Liver (tissue), 9 donors: Measurements from ENCODE around the gene ROBO3. TPM values are rescaled to one million over a fixed set of nuclear protein-coding genes. Genes with fewer than 3 reads are reported as not detected.

ENCODE experiments used
- DNase-seq: peaks from one replicate; pipeline ENCODE4 v3.0.0-alpha.2; 2017; ENCODE audit warnings: low spot score
- H3K27ac ChIP-seq, 2 donors: one replicate each; pipeline ENCODE4 v1.7.0; 2013; ENCODE audit warnings: inconsistent platforms in 2 of 2, low read length in 2 of 2, control low read depth in 1 of 2, low read depth in 1 of 2, mild to moderate bottlenecking in 1 of 2
- H3K27me3 ChIP-seq, 4 donors: one replicate each; pipeline versions ENCODE4 v1.6.1 to v1.7.0; 2013; ENCODE audit warnings: low read length in 3 of 4, inconsistent platforms in 1 of 4, mild to moderate bottlenecking in 1 of 4, moderate library complexity in 1 of 4; ENCODE audit not compliant: control insufficient read depth in 4 of 4, insufficient read depth in 4 of 4
- H3K36me3 ChIP-seq, 4 donors: one replicate each; pipeline versions ENCODE4 v1.6.1 to v1.7.0; 2013; ENCODE audit warnings: low read length in 3 of 4, mild to moderate bottlenecking in 3 of 4, low read depth in 1 of 4, moderate library complexity in 1 of 4; ENCODE audit not compliant: control insufficient read depth in 4 of 4, insufficient read depth in 3 of 4
- H3K4me1 ChIP-seq, 4 donors: one replicate each; pipeline versions ENCODE4 v1.6.1 to v1.7.0; 2013; ENCODE audit warnings: low read length in 3 of 4, mild to moderate bottlenecking in 3 of 4, moderate library complexity in 1 of 4; ENCODE audit not compliant: control insufficient read depth in 4 of 4, insufficient read depth in 4 of 4
- H3K4me3 ChIP-seq, 3 donors: one replicate each; pipeline versions ENCODE4 v1.6.1 to v1.7.0; 2013; ENCODE audit warnings: low read length in 3 of 3, control low read depth in 1 of 3, low read depth in 1 of 3, mild to moderate bottlenecking in 1 of 3
- H3K9ac ChIP-seq, 2 donors: one replicate each; pipeline ENCODE4 v1.7.0; 2013; ENCODE audit warnings: low read length in 2 of 2, mild to moderate bottlenecking in 2 of 2, moderate library complexity in 2 of 2, control low read depth in 1 of 2, low read depth in 1 of 2
- H3K9me3 ChIP-seq, 4 donors: one replicate each; pipeline versions ENCODE4 v1.6.1 to v1.7.0; 2013; ENCODE audit warnings: low read length in 3 of 4; ENCODE audit not compliant: control insufficient read depth in 4 of 4
- CTCF ChIP-seq: fragments of 150-350 bp; IDR thresholded peaks from 2 replicates; pipeline ENCODE4 v1.5.1; 2017; ENCODE audit warnings: improper control_type of control experiment, low read depth, low read length; ENCODE audit not compliant: missing input control
- EGR1 ChIP-seq, 2 donors: IDR thresholded peaks; 2 replicates each; pipeline ENCODE4 v1.6.1; 2016 to 2018; ENCODE audit warnings: antibody characterized with exemption in 2 of 2, low read depth in 2 of 2
- FOXA1 ChIP-seq: IDR thresholded peaks from 2 replicates; pipeline ENCODE4 v1.6.1; 2016; ENCODE audit warnings: antibody characterized with exemption
- GABPA ChIP-seq, 2 donors: IDR thresholded peaks in 1 of 2; conservative IDR thresholded peaks in 1 of 2; 2 replicates each; pipeline ENCODE4 v1.6.1; 2016; ENCODE audit warnings: antibody characterized with exemption in 2 of 2, mild to moderate bottlenecking in 1 of 2, moderate library complexity in 1 of 2
- HNF4A ChIP-seq, 2 donors: conservative IDR thresholded peaks; 2 replicates each; pipeline ENCODE4 v1.6.1; 2016; ENCODE audit warnings: antibody characterized with exemption in 2 of 2, mild to moderate bottlenecking in 2 of 2
- HNF4G ChIP-seq: IDR thresholded peaks from 2 replicates; pipeline ENCODE4 v1.6.1; 2016; ENCODE audit warnings: antibody characterized with exemption
- JUND ChIP-seq, 2 donors: IDR thresholded peaks; 2 replicates each; pipeline ENCODE4 v1.6.1; 2016; ENCODE audit warnings: antibody characterized with exemption in 2 of 2
- RAD21 ChIP-seq, 2 donors: IDR thresholded peaks; 2 replicates each; pipeline ENCODE4 v1.6.1; 2016; ENCODE audit warnings: antibody characterized with exemption in 2 of 2, mild to moderate bottlenecking in 2 of 2
- REST ChIP-seq: IDR thresholded peaks from 2 replicates; pipeline ENCODE4 v1.6.1; 2016; ENCODE audit warnings: antibody characterized with exemption, mild to moderate bottlenecking
- RXRA ChIP-seq, 2 donors: IDR thresholded peaks; 2 replicates each; pipeline ENCODE4 v1.6.1; 2017 to 2018; ENCODE audit warnings: antibody characterized with exemption in 2 of 2, mild to moderate bottlenecking in 1 of 2
- YY1 ChIP-seq: IDR thresholded peaks from 2 replicates; pipeline ENCODE4 v1.6.1; 2016; ENCODE audit warnings: antibody characterized with exemption, mild to moderate bottlenecking
- ZBTB33 ChIP-seq: IDR thresholded peaks from 2 replicates; pipeline ENCODE4 v1.6.1; 2016; ENCODE audit warnings: antibody characterized with exemption
- WGBS: extraction: QIAGEN DNeasy Blood & Tissue Kit; methylation state at CpG from one replicate; pipeline ENCODE4 v1.1.7; 2013; 5-methylcytosine and 5-hydroxymethylcytosine counted together
- polyA plus RNA-seq, 2 donors: library from polyadenylated mRNA; stranded (reverse) in 1 of 2; unstranded in 1 of 2; fragments of 200-250 nt in 1 of 2; fragments of >200 nt in 1 of 2; fragmentation: Nextera tagmentation in 1 of 2; extraction: Ambion mirVana in 1 of 2; gene quantifications; one replicate each; pipeline versions ENCODE4 v1.2.1 to v1.2.3, GENCODE V29; 2013 to 2015
- total RNA-seq, 2 donors: library from RNA; depleted of rRNA; stranded (reverse); fragments of >200 nt; gene quantifications; one replicate each; pipeline ENCODE4 v1.2.3, GENCODE V29; 2014
- donor health status: healthy.
- donor health status: healthy.
- donor health status: healthy.
- donor health status: healthy.
- donor health status: healthy.

Gene ROBO3
- total and polyA plus RNA-seq, 4 donors, result 1.1 to 2.2 (median 1.4) TPM

DNA sequence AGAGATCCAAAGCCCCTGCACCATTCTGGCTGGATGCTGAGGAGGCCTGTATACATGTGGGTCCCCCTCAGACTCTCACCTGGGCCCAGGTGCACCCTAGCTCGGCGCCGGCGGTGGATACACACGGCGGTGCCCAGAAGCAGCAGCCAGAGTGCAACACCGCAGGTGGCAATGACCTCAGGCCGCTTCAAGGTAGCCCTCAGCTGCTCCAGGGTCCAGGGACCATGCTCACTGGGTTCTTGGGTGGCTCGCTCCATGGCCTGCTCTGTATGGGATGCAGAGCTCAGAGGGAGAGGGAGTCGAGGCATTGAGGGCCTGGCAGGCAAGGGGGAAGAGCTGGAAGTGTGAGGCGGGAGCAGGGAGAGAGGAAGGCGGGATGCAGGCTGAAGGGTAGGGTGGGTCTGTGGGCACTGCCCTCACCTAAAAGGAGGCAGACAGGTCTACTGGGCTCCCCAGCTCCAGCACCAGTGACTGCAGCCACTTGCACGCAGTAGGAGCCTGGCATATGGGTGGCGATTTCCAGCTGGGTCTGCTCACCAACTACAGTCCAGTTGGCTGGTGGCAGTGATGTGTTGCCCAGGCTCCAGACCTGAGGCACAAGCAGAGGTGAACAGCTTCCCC lies 28.7 kb downstream of the ROBO3 start:
- Histone ChIP-seq H3K36me3 (no peaks in the 10 kb centered on the region), H3K9me3 (no peaks in the 10 kb centered on the region), H3K27me3 (no peaks in the 10 kb centered on the region), H3K27ac (no peak overlapping the region), H3K4me1 (peaks cover 0 to 9% (median 1%) of the 10 kb centered on the region in 4 donors), H3K4me3 (no peak overlapping the region), H3K9ac (no peak overlapping the region)
- TF ChIP-seq HNF4G (no peak), REST (no peak), RAD21 (IDR thresholded peaks at IDR 0.05) (no peak), GABPA (IDR thresholded peaks at IDR 0.05 in 1 of 2, conservative IDR thresholded peaks at IDR 0.05 in 1 of 2) (no peak), JUND (IDR thresholded peaks at IDR 0.05) (no peak), FOXA1 (no peak), YY1 (no peak), HNF4A (conservative IDR thresholded peaks at IDR 0.05) (no peak)
- DNase-seq, result no peak
- WGBS, result 87% methylated on average over 14 of the region's 14 CpGs

GRCh38 chr11:124894606-124895430 lies 29.6 kb downstream of the ROBO3 start:
- WGBS, result 89% methylated on average over 4 of the region's 4 CpGs
- peaks cover 0 to 9% (median 1%) of the 10 kb centered on the region in 4 donors for H3K4me1 ChIP-seq
- no peaks in the 10 kb centered on the region for H3K9me3 ChIP-seq
- no peak overlapping the region for H3K27ac ChIP-seq
- peak overlapping the region in 1 of 3 donors; percentile 13 for H3K4me3 ChIP-seq
- TF ChIP-seq EGR1 (IDR thresholded peaks at IDR 0.05; ENCODE audit: low read depth in 2 of 2), result no peak
- TF ChIP-seq RXRA (IDR thresholded peaks at IDR 0.05), result no peak
- TF ChIP-seq ZBTB33, result no peak
- no peak for TF ChIP-seq RAD21 (IDR thresholded peaks at IDR 0.05)
- TF ChIP-seq CTCF, result no peak
- no peak for TF ChIP-seq JUND (IDR thresholded peaks at IDR 0.05)
- H3K27me3 ChIP-seq, result peaks cover 0 to 1% (median 0%) of the 10 kb centered on the region in 4 donors
- no peaks in the 10 kb centered on the region for H3K36me3 ChIP-seq
- no peak for DNase-seq
- no peak overlapping the region for H3K9ac ChIP-seq
